Heart left ventricle (tissue), 16 donors: ENCODE results near the gene MLPH. TPM values are rescaled to one million over a fixed set of nuclear protein-coding genes. Genes with fewer than 3 reads are reported as not detected.

Source experiments
- ATAC-seq, 4 donors: fragments of 200-7000 bp; cut with Tn5 transposase; one replicate each; pipeline ENCODE4 v1.9.1; 2020 to 2022; ENCODE audit warnings: moderate library complexity in 4 of 4, mild to moderate bottlenecking in 3 of 4, moderate number of reproducible peaks in 1 of 4
- DNase-seq, 5 donors: peaks; one replicate each; pipeline ENCODE4 v3.0.0-alpha.2; 2020
- H3K27ac ChIP-seq, 12 donors: fragments of 200-600 bp; sonication (generic) in 4 of 12; one replicate each; pipeline versions ENCODE4 v1.5.0 to v1.8.0; 2016 to 2022; ENCODE audit warnings: mild to moderate bottlenecking in 2 of 12
- H3K27me3 ChIP-seq, 9 donors: fragments of 200-600 bp; sonication (generic) in 2 of 9; one replicate each; pipeline versions ENCODE4 v1.5.1 to v1.8.0; 2016 to 2022; ENCODE audit warnings: mild to moderate bottlenecking in 3 of 9
- H3K36me3 ChIP-seq, 9 donors: fragments of 200-600 bp; sonication (generic) in 2 of 9; one replicate each; pipeline versions ENCODE4 v1.5.0 to v1.8.0; 2018 to 2022; ENCODE audit warnings: mild to moderate bottlenecking in 2 of 9
- H3K4me1 ChIP-seq, 12 donors: fragments of 200-600 bp; sonication (generic) in 4 of 12; one replicate each; pipeline versions ENCODE4 v1.5.0 to v1.8.0; 2016 to 2022; ENCODE audit warnings: mild to moderate bottlenecking in 3 of 12
- H3K4me3 ChIP-seq, 12 donors: fragments of 200-600 bp; sonication (generic) in 4 of 12; one replicate each; pipeline versions ENCODE4 v1.5.0 to v1.8.0; 2017 to 2022; ENCODE audit warnings: mild to moderate bottlenecking in 9 of 12, moderate library complexity in 4 of 12
- H3K9me3 ChIP-seq, 12 donors: fragments of 200-600 bp; sonication (generic) in 4 of 12; one replicate each; pipeline versions ENCODE4 v1.5.0 to v1.8.0; 2016 to 2022; ENCODE audit warnings: mild to moderate bottlenecking in 1 of 12
- CTCF ChIP-seq, 12 donors: fragments of 200-600 bp; sonication (generic) in 4 of 12; IDR thresholded peaks; one replicate each; pipeline versions ENCODE4 v1.5.0 to v1.8.0; 2018 to 2022; ENCODE audit warnings: antibody characterized with exemption in 12 of 12, mild to moderate bottlenecking in 5 of 12
- POLR2A ChIP-seq, 2 donors: fragments of 450-650 bp; IDR thresholded peaks; one replicate each; pipeline ENCODE4 v1.6.1; 2017; ENCODE audit warnings: antibody characterized with exemption in 2 of 2, mild to moderate bottlenecking in 2 of 2, moderate library complexity in 2 of 2
- WGBS, 4 donors: extraction: QIAGEN DNeasy Blood & Tissue Kit in 2 of 4; methylation state at CpG; one replicate each; pipeline versions ENCODE4 v1.1.5 to v1.1.7; 2013 to 2018; 5-methylcytosine and 5-hydroxymethylcytosine counted together
- intact Hi-C, 10 donors: fragments of 100-400 bp; cut with DNase I; formaldehyde crosslinking; loops; one replicate each; pipeline versions ENCODE4 v1.11.1 to v1.14.2; 2022
- polyA plus RNA-seq, 2 donors: library from polyadenylated mRNA; stranded (reverse); fragments of 200-250 nt; gene quantifications; one replicate each; pipeline ENCODE4 v1.2.3, GENCODE V29; 2013
- total RNA-seq, 9 donors: library from RNA; depleted of rRNA in 2 of 9; stranded (reverse); fragments of >200 nt in 2 of 9; fragmentation: NEBNext Ultra II Directional in 3 of 9; extraction: Animal tissue kit (Norgen Biotek cat#: 25700) in 3 of 9; gene quantifications; one replicate each; pipeline versions ENCODE4 v1.1.0 to v1.2.4, GENCODE V29; 2016 to 2023
- donor health status: ischemic (EF 13 %, LVEDD 7.1; RV severe dilation, severe dysfunction).
- donor health status: healthy with polysubstance abuse.
- donor health status: DM: no; HTN: yes; CAD: no.
- donor health status: DM: no; HTN: no; CAD: no.
- donor health status: ischemic (EF 25% LVEDD 6.9; RV normal size, moderate dysfunction).
- donor health status: ischemic (EF 25% LVEDD 5.7; RV mildly dilated, moderate dysfunction).
- donor health status: healthy.
- donor health status: DM: yes; HTN: yes; CAD: no.
- donor health status: ischemic (EF 35%, LVEDD 5.7; RV mildly dilated, moderate dysfunction).
- donor health status: nonischemic (EF 11% LVEDD 7.7; RV severe dilation, severe dysfunction).
- donor health status: DM: yes; HTN: yes; CAD: no.
- donor health status: PGD.
- donor health status: ischemic (EF 29% LVEDD 5.4; RV normal size, mild dysfunction).
- donor health status: nonischemic (EF 23%, LVEDD 6.1; RV moderate dilation, normal function).

The MLPH gene
- total and polyA plus RNA-seq, 11 donors: 18.3 to 60.3 (median 30.7) TPM

DNA sequence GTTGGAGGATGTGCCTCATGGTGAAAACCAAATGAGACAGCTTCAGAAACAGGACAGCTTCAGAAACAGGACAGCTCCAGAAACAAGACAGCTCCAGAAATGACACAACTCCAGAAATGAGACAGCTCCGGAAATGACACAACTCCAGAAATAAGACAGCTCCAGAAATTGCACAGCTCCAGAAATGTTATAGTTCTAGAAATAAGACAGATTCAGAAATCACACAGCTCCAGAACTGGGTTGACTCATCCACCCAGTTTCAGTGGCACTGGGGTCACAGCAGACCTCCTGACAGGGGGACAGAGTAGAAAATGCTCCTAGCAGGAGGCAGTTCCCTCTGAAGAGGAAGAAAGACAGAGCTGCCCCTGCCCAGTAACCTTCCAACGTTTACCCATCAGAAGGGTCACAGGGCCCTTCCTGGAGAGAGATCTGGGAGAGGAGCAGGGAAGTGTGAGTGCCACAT lies 46.2 kb upstream of the MLPH start:
- TF ChIP-seq CTCF (IDR thresholded peaks at IDR 0.05): no peak
- TF ChIP-seq POLR2A (IDR thresholded peaks at IDR 0.05): no peak
- WGBS, 4 donors: 42 to 50% (median 44%) methylated on average over 2 of the region's 2 CpGs
- Histone ChIP-seq H3K4me1 (peaks cover 0 to 24% (median 6%) of the 10 kb centered on the region in 12 donors), H3K36me3 (no peaks in the 10 kb centered on the region), H3K4me3 (no peak overlapping the region), H3K9me3 (peaks cover 0 to 9% (median 0%) of the 10 kb centered on the region in 12 donors), H3K27ac (peak overlapping the region in 2 of 12 donors; percentile 29 to 34), H3K27me3 (no peaks in the 10 kb centered on the region)
- intact Hi-C loops: no loop called here
- DNase-seq (no peak), ATAC-seq (no peak)

GRCh38 chr2:237441605-237442274 lies 45.3 kb upstream of the MLPH start:
- peak; percentile 17 to 70 (median 24) for ATAC-seq
- H3K27ac ChIP-seq: peak overlapping the region in 1 of 12 donors; percentile 24

DNA sequence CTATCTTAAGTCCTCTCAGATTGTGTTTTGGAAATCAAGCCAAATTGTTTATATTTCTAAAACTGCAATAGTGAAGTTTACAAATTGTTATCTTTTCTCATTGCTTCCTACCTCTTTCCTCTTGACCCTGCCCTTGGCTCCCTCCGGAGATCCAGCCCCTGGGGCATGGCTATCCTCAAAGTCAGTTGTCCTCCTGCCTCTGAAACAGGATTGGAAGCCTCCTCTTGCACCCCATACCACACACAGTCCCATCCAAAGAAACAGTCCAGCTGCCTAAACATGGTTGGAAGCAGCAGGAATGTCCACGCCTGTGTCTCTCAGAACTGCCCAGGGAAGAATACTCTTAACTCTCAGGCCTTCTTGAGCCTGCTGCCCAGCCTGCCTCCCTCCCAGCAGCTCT lies 43.0 kb upstream of the MLPH start:
- Histone ChIP-seq H3K4me3 (no peak overlapping the region), H3K27ac (no peak overlapping the region), H3K9me3 (peaks cover 0 to 9% (median 0%) of the 10 kb centered on the region in 12 donors), H3K36me3 (no peaks in the 10 kb centered on the region), H3K4me1 (peaks cover 0 to 12% (median 7%) of the 10 kb centered on the region in 12 donors), H3K27me3 (no peaks in the 10 kb centered on the region)
- WGBS, 4 donors: 59 to 88% (median 80%) methylated on average over 2 of the region's 2 CpGs
- ATAC-seq: no peak
- no peak for DNase-seq
- intact Hi-C loops: no loop called here
- TF ChIP-seq POLR2A (IDR thresholded peaks at IDR 0.05) (no peak), CTCF (IDR thresholded peaks at IDR 0.05) (no peak)

More at GRCh38 chr2:237441605-237442274, 45.3 kb upstream of the MLPH start:
- TF ChIP-seq POLR2A (IDR thresholded peaks at IDR 0.05) (no peak), CTCF (IDR thresholded peaks at IDR 0.05) (no peak)
- Histone ChIP-seq H3K4me3 (no peak overlapping the region), H3K4me1 (peaks cover 0 to 16% (median 4%) of the 10 kb centered on the region in 12 donors), H3K27me3 (no peaks in the 10 kb centered on the region), H3K36me3 (no peaks in the 10 kb centered on the region), H3K9me3 (peaks cover 0 to 9% (median 0%) of the 10 kb centered on the region in 12 donors)
- 25 to 44% (median 37%) methylated on average over 2 of the region's 2 CpGs for WGBS, 4 donors
- no peak for DNase-seq
- intact Hi-C loops: no loop called here

GRCh38 chr2:237445611-237446337 lies 41.3 kb upstream of the MLPH start:
- Histone ChIP-seq H3K36me3 (no peaks in the 10 kb centered on the region), H3K4me1 (peaks cover 0 to 29% (median 19%) of the 10 kb centered on the region in 12 donors), H3K27me3 (no peaks in the 10 kb centered on the region), H3K9me3 (no peaks in the 10 kb centered on the region), H3K27ac (peak overlapping the region in 1 of 12 donors; percentile 38), H3K4me3 (no peak overlapping the region)
- TF ChIP-seq POLR2A (IDR thresholded peaks at IDR 0.05) (no peak), CTCF (IDR thresholded peaks at IDR 0.05) (no peak)
- no peak for ATAC-seq
- intact Hi-C loops: no loop called here
- 91 to 93% (median 92%) methylated on average over 13 to 26 of the region's 26 CpGs for WGBS, 4 donors
- DNase-seq: no peak
